ENCODE measurements around the gene PRKAB2. TPM values are rescaled to one million over a fixed set of nuclear protein-coding genes. Genes with fewer than 3 reads are reported as not detected.

PRKAB2 gene
- total and polyA plus RNA-seq, 2 of the 13 experiments (the other 11 are each of a cell fraction or from before 2014, with no cell fraction given): 44.0 to 118 TPM

- TF ChIP-seq, protein P1, sequence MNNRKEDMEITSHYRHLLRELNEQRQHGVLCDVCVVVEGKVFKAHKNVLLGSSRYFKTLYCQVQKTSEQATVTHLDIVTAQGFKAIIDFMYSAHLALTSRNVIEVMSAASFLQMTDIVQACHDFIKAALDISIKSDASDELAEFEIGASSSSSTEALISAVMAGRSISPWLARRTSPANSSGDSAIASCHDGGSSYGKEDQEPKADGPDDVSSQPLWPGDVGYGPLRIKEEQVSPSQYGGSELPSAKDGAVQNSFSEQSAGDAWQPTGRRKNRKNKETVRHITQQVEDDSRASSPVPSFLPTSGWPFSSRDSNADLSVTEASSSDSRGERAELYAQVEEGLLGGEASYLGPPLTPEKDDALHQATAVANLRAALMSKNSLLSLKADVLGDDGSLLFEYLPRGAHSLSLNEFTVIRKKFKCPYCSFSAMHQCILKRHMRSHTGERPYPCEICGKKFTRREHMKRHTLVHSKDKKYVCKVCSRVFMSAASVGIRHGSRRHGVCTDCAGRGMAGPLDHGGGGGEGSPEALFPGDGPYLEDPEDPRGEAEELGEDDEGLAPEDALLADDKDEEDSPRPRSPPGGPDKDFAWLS (CRISPR knock-in tag; IDR thresholded peaks at IDR 0.05; ENCODE audit: borderline replicate concordance): no peak
- TF ChIP-seq MAFK (conservative IDR thresholded peaks at IDR 0.05 in 1 of 2, IDR thresholded peaks at IDR 0.05 in 1 of 2; ENCODE audit: low read length in 2 of 2): no peak
- TF ChIP-seq TRAFD1 (CRISPR knock-in tag; IDR thresholded peaks at IDR 0.05; ENCODE audit: borderline replicate concordance): no peak
- TF ChIP-seq, protein P2, sequence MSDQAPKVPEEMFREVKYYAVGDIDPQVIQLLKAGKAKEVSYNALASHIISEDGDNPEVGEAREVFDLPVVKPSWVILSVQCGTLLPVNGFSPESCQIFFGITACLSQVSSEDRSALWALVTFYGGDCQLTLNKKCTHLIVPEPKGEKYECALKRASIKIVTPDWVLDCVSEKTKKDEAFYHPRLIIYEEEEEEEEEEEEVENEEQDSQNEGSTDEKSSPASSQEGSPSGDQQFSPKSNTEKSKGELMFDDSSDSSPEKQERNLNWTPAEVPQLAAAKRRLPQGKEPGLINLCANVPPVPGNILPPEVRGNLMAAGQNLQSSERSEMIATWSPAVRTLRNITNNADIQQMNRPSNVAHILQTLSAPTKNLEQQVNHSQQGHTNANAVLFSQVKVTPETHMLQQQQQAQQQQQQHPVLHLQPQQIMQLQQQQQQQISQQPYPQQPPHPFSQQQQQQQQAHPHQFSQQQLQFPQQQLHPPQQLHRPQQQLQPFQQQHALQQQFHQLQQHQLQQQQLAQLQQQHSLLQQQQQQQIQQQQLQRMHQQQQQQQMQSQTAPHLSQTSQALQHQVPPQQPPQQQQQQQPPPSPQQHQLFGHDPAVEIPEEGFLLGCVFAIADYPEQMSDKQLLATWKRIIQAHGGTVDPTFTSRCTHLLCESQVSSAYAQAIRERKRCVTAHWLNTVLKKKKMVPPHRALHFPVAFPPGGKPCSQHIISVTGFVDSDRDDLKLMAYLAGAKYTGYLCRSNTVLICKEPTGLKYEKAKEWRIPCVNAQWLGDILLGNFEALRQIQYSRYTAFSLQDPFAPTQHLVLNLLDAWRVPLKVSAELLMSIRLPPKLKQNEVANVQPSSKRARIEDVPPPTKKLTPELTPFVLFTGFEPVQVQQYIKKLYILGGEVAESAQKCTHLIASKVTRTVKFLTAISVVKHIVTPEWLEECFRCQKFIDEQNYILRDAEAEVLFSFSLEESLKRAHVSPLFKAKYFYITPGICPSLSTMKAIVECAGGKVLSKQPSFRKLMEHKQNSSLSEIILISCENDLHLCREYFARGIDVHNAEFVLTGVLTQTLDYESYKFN (CRISPR knock-in tag; conservative IDR thresholded peaks at IDR 0.05): peak; percentile 73
- TF ChIP-seq ASH2L (IDR thresholded peaks at IDR 0.05; ENCODE audit: insufficient read length, low read depth, low read length): peak; percentile 88
- TF ChIP-seq, protein P3, sequence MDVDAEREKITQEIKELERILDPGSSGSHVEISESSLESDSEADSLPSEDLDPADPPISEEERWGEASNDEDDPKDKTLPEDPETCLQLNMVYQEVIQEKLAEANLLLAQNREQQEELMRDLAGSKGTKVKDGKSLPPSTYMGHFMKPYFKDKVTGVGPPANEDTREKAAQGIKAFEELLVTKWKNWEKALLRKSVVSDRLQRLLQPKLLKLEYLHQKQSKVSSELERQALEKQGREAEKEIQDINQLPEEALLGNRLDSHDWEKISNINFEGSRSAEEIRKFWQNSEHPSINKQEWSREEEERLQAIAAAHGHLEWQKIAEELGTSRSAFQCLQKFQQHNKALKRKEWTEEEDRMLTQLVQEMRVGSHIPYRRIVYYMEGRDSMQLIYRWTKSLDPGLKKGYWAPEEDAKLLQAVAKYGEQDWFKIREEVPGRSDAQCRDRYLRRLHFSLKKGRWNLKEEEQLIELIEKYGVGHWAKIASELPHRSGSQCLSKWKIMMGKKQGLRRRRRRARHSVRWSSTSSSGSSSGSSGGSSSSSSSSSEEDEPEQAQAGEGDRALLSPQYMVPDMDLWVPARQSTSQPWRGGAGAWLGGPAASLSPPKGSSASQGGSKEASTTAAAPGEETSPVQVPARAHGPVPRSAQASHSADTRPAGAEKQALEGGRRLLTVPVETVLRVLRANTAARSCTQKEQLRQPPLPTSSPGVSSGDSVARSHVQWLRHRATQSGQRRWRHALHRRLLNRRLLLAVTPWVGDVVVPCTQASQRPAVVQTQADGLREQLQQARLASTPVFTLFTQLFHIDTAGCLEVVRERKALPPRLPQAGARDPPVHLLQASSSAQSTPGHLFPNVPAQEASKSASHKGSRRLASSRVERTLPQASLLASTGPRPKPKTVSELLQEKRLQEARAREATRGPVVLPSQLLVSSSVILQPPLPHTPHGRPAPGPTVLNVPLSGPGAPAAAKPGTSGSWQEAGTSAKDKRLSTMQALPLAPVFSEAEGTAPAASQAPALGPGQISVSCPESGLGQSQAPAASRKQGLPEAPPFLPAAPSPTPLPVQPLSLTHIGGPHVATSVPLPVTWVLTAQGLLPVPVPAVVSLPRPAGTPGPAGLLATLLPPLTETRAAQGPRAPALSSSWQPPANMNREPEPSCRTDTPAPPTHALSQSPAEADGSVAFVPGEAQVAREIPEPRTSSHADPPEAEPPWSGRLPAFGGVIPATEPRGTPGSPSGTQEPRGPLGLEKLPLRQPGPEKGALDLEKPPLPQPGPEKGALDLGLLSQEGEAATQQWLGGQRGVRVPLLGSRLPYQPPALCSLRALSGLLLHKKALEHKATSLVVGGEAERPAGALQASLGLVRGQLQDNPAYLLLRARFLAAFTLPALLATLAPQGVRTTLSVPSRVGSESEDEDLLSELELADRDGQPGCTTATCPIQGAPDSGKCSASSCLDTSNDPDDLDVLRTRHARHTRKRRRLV (CRISPR knock-in tag; IDR thresholded peaks at IDR 0.05): peak; percentile 90
- TF ChIP-seq, protein P4, sequence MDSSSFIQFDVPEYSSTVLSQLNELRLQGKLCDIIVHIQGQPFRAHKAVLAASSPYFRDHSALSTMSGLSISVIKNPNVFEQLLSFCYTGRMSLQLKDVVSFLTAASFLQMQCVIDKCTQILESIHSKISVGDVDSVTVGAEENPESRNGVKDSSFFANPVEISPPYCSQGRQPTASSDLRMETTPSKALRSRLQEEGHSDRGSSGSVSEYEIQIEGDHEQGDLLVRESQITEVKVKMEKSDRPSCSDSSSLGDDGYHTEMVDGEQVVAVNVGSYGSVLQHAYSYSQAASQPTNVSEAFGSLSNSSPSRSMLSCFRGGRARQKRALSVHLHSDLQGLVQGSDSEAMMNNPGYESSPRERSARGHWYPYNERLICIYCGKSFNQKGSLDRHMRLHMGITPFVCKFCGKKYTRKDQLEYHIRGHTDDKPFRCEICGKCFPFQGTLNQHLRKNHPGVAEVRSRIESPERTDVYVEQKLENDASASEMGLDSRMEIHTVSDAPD (CRISPR knock-in tag; IDR thresholded peaks at IDR 0.05): no peak
- TF ChIP-seq, protein P5, sequence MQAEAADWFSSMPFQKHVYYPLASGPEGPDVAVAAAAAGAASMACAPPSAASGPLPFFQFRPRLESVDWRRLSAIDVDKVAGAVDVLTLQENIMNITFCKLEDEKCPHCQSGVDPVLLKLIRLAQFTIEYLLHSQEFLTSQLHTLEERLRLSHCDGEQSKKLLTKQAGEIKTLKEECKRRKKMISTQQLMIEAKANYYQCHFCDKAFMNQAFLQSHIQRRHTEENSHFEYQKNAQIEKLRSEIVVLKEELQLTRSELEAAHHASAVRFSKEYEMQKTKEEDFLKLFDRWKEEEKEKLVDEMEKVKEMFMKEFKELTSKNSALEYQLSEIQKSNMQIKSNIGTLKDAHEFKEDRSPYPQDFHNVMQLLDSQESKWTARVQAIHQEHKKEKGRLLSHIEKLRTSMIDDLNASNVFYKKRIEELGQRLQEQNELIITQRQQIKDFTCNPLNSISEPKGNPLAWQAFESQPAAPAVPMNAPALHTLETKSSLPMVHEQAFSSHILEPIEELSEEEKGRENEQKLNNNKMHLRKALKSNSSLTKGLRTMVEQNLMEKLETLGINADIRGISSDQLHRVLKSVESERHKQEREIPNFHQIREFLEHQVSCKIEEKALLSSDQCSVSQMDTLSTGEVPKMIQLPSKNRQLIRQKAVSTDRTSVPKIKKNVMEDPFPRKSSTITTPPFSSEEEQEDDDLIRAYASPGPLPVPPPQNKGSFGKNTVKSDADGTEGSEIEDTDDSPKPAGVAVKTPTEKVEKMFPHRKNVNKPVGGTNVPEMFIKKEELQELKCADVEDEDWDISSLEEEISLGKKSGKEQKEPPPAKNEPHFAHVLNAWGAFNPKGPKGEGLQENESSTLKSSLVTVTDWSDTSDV (CRISPR knock-in tag; IDR thresholded peaks at IDR 0.05): no peak
- TF ChIP-seq HES4 (CRISPR knock-in tag; IDR thresholded peaks at IDR 0.05; ENCODE audit: borderline replicate concordance): peak; percentile 49; the same call in 1 of the 2 replicates
These were observed at the start of gene PRKAB2 (continued) for GRCh38 chr1:147172168-147173016.
